Right lobe of liver (tissue), 4 donors: ENCODE data around the gene PLXNA4.

ENCODE experiments used
- POLR2A ChIP-seq: fragments of 450-650 bp; IDR thresholded peaks from one replicate; pipeline ENCODE4 v1.6.1; 2017; ENCODE audit warnings: antibody characterized with exemption, mild to moderate bottlenecking
- TF ChIP-seq, protein P1 (sequence below), 4 donors: fragments of 200-600 bp in 3 of 4; fragments of 450-650 bp in 1 of 4; IDR thresholded peaks; one replicate each; pipeline versions ENCODE4 v1.5.1 to v1.8.0; 2016 to 2022; ENCODE audit warnings: antibody characterized with exemption in 4 of 4, mild to moderate bottlenecking in 2 of 4
- donor health status: DM: no; HTN: no; CAD: no.
- donor health status: DM: no; HTN: no; CAD: no.
- donor health status: DM: no; HTN: yes; CAD: no.

DNA sequence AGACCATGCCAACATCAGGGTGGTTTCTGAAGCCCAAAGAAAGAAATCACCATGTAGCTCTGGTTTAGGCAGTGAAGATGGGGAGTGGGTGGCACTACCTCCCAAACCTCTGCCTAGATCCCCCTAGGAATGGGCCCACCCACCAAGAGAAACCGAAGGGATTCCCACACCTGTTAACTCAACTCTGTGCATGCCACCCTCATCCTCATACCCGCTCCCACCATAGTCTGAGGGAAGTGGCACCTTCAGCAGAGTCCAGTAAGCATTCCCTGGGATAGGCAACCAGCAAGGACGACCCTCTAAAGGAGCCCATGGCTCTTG, 1.7 kb upstream of the PLXNA4 start:
- TF ChIP-seq, protein P1, sequence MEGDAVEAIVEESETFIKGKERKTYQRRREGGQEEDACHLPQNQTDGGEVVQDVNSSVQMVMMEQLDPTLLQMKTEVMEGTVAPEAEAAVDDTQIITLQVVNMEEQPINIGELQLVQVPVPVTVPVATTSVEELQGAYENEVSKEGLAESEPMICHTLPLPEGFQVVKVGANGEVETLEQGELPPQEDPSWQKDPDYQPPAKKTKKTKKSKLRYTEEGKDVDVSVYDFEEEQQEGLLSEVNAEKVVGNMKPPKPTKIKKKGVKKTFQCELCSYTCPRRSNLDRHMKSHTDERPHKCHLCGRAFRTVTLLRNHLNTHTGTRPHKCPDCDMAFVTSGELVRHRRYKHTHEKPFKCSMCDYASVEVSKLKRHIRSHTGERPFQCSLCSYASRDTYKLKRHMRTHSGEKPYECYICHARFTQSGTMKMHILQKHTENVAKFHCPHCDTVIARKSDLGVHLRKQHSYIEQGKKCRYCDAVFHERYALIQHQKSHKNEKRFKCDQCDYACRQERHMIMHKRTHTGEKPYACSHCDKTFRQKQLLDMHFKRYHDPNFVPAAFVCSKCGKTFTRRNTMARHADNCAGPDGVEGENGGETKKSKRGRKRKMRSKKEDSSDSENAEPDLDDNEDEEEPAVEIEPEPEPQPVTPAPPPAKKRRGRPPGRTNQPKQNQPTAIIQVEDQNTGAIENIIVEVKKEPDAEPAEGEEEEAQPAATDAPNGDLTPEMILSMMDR (IDR thresholded peaks at IDR 0.05), result no peak
- TF ChIP-seq POLR2A, result no peak
